Stimulated activated CD8-positive, alpha-beta memory T cell treated with anti-CD3 and anti-CD28 coated beads, Interleukin-15, amount 100 ng/mL, for 48 hours (primary cell): ENCODE data around the gene ITGA6.

Experiments
- DNase-seq, 2 donors: peaks; one replicate each; pipeline ENCODE4 v3.0.0-alpha.2; 2020; ENCODE audit warnings: low read depth in 2 of 2

The ITGA6 gene

GRCh38 chr2:172440795-172441194, 13.4 kb downstream of the ITGA6 start:
- no peak for DNase-seq

GRCh38 chr2:172442072-172442895, 14.9 kb downstream of the ITGA6 start:
- DNase-seq: peak; percentile 45 to 46

- DNase-seq: no peak
Observed at GRCh38 chr2:172445851-172446250, 18.5 kb downstream of the ITGA6 start.

- no peak for DNase-seq
Observed at GRCh38 chr2:172446474-172447063, 19.2 kb downstream of the ITGA6 start.

GRCh38 chr2:172447811-172448493, 20.6 kb downstream of the ITGA6 start:
- DNase-seq: no peak

- no peak for DNase-seq
Observed at GRCh38 chr2:172448544-172449267, 21.3 kb downstream of the ITGA6 start.

GRCh38 chr2:172449911-172450550, 22.6 kb downstream of the ITGA6 start:
- no peak for DNase-seq

- DNase-seq: no peak
Observed at GRCh38 chr2:172451923-172452322, 24.5 kb downstream of the ITGA6 start.

- no peak for DNase-seq
Observed at GRCh38 chr2:172452845-172453244, 25.5 kb downstream of the ITGA6 start.

GRCh38 chr2:172454404-172455120, 27.2 kb downstream of the ITGA6 start:
- DNase-seq: no peak

GRCh38 chr2:172455121-172455515, 27.7 kb downstream of the ITGA6 start:
- no peak for DNase-seq

GRCh38 chr2:172456002-172456401, 28.6 kb downstream of the ITGA6 start:
- no peak for DNase-seq

GRCh38 chr2:172457536-172457935, 30.1 kb downstream of the ITGA6 start:
- DNase-seq: no peak

GRCh38 chr2:172458561-172459124, 31.3 kb downstream of the ITGA6 start:
- DNase-seq: no peak

GRCh38 chr2:172460780-172461201, 33.4 kb downstream of the ITGA6 start:
- DNase-seq: no peak

GRCh38 chr2:172461591-172462372, 34.4 kb downstream of the ITGA6 start:
- DNase-seq: peak; percentile 55 to 58

GRCh38 chr2:172462373-172462848, 35.0 kb downstream of the ITGA6 start:
- no peak for DNase-seq

GRCh38 chr2:172462849-172463381, 35.5 kb downstream of the ITGA6 start:
- DNase-seq: no peak

GRCh38 chr2:172464400-172465129, 37.2 kb downstream of the ITGA6 start:
- no peak for DNase-seq
